ENCODE measurements around the gene HOXB4.
A peak's percentile ranks its signal among the peaks of the same experiment; 100 is the strongest.

Gene HOXB4

GRCh38 chr17:48543854-48544348, 34.2 kb downstream of the HOXB4 start:
- no peak for DNase-seq (ENCODE audit: low read depth)

GRCh38 chr17:48543107-48543853, 34.9 kb downstream of the HOXB4 start:
- H3K4me3 ChIP-seq (ENCODE audit: low read depth, low read length): peak overlapping the region; percentile 80
- DNase-seq (ENCODE audit: low read depth): no peak
- in situ Hi-C loops (cut with HindIII; ENCODE audit: low sequenced_read_pairs): no loop called here
- no peak for TF ChIP-seq CTCF (IDR thresholded peaks at IDR 0.05; ENCODE audit: low read depth, low read length, missing control alignments)

More at GRCh38 chr17:48543854-48544348, 34.2 kb downstream of the HOXB4 start:
- TF ChIP-seq CTCF (IDR thresholded peaks at IDR 0.05; ENCODE audit: low read depth, low read length, missing control alignments): no peak
- in situ Hi-C loops (cut with HindIII; ENCODE audit: low sequenced_read_pairs): no loop called here
- H3K4me3 ChIP-seq (ENCODE audit: low read depth, low read length): peak overlapping the region; percentile 80

DNA sequence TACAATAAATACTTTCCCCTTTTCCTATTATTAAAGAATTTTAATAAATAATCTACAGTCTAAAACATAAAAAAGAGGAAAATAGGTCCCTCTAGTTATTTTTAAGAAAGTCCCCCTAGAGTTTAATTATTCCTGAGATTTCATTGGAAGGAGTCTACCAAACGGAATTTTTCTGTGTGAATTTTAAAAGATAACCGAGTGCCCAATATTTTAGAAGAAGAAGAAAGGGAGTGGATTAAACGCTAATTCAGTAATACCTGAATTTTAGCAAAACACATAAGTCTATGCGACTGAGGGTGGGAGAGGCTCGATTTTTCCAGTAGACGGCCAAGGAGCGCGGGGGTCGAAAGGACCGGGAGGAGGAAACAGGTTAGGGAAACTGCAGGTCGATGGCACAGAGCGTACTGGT, 35.4 kb downstream of the HOXB4 start:
- H3K4me3 ChIP-seq (ENCODE audit: low read depth, low read length): peak overlapping the region; percentile 80
- DNase-seq (ENCODE audit: low read depth): no peak
- no peak for TF ChIP-seq CTCF (IDR thresholded peaks at IDR 0.05; ENCODE audit: low read depth, low read length, missing control alignments)
- in situ Hi-C loops (cut with HindIII; ENCODE audit: low sequenced_read_pairs): no loop called here

DNA sequence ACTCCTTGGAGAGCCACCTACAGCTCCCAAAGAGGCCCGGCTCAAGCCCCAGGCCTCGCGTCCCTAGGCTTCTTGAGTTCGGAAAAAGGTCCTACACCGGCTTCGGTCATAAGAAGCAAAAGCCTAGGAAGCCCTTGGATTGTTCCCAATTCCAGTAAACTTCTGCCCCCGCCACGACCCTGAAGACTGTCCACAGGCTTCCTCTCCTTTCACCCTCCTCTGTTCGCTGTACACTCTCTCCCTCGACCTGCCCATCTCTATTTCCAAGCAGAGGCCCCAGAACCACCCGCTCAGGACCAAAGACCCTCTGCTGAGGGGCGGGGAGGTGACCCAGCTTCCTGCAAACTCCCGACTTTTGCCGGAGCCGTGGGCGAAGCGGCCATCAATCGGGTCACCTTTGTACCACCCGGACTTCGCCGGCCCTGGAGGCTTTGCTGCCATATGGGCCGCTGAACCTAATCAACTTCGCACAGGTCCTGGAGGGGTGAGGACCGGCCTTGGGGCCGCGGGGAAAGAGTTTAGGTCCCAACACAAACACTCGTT, 36.0 kb downstream of the HOXB4 start:
- TF ChIP-seq CTCF (IDR thresholded peaks at IDR 0.05; ENCODE audit: low read depth, low read length, missing control alignments): no peak
- no peak for DNase-seq (ENCODE audit: low read depth)
- in situ Hi-C loops (cut with HindIII; ENCODE audit: low sequenced_read_pairs): no loop called here
- peak overlapping the region; percentile 80 for H3K4me3 ChIP-seq (ENCODE audit: low read depth, low read length)

GRCh38 chr17:48541577-48542113, 36.5 kb downstream of the HOXB4 start:
- DNase-seq (ENCODE audit: low read depth): no peak
- TF ChIP-seq CTCF (IDR thresholded peaks at IDR 0.05; ENCODE audit: low read depth, low read length, missing control alignments): no peak
- peak overlapping the region; percentile 80 for H3K4me3 ChIP-seq (ENCODE audit: low read depth, low read length)
- in situ Hi-C loops (cut with HindIII; ENCODE audit: low sequenced_read_pairs): no loop called here

- DNase-seq (ENCODE audit: low read depth): no peak
- H3K4me3 ChIP-seq (ENCODE audit: low read depth, low read length): peak overlapping the region; percentile 80
- in situ Hi-C loops (cut with HindIII; ENCODE audit: low sequenced_read_pairs): no loop called here
Measured at GRCh38 chr17:48541036-48541576, 37.0 kb downstream of the HOXB4 start.

More at GRCh38 chr17:48541036-48541576, 37.0 kb downstream of the HOXB4 start:
- TF ChIP-seq CTCF (IDR thresholded peaks at IDR 0.05; ENCODE audit: low read depth, low read length, missing control alignments): no peak
